Large intestine (tissue), 3 donors: ENCODE results near the gene C22orf39. TPM values are rescaled to one million over a fixed set of nuclear protein-coding genes. Genes with fewer than 3 reads are reported as not detected.
A peak's percentile ranks its signal among the peaks of the same experiment; 100 is the strongest.
"Not testable (repeated sequence)": the region's sequence is repeated elsewhere in the genome, so short reads cannot be mapped to it uniquely, and the experiment has no call there.

Source experiments
- DNase-seq, 2 donors: peaks; one replicate each; pipeline versions ENCODE4 v3.0.0 to v3.0.0-alpha.2; 2013
- H3K27ac ChIP-seq: one replicate; pipeline ENCODE4 v1.5.1; 2013; ENCODE audit warnings: low read length
- H3K27me3 ChIP-seq: 2 replicates; pipeline ENCODE4 v1.6.1; 2013; ENCODE audit warnings: low read length; ENCODE audit not compliant: control insufficient read depth, insufficient read depth
- H3K36me3 ChIP-seq: 2 replicates; pipeline ENCODE4 v1.6.1; 2013; ENCODE audit warnings: low read length; ENCODE audit not compliant: control insufficient read depth, insufficient read depth
- H3K4me1 ChIP-seq: one replicate; pipeline ENCODE4 v1.6.1; 2013; ENCODE audit warnings: low read length; ENCODE audit not compliant: control insufficient read depth, insufficient read depth
- H3K4me3 ChIP-seq: one replicate; pipeline ENCODE4 v1.5.1; 2013; ENCODE audit warnings: low read length
- H3K9me3 ChIP-seq: one replicate; pipeline ENCODE4 v1.6.1; 2013; ENCODE audit warnings: mild to moderate bottlenecking, low read depth, low read length, moderate library complexity; ENCODE audit not compliant: control insufficient read depth
- WGBS: methylation state at CpG from one replicate; pipeline ENCODE4 v1.1.5; 2013; ENCODE audit warnings: low lambda C conversion rate; ENCODE audit not compliant: insufficient coverage; 5-methylcytosine and 5-hydroxymethylcytosine counted together
- polyA plus RNA-seq: library from polyadenylated mRNA; unstranded; fragments of 120-200 nt; gene quantifications from one replicate; pipeline ENCODE4 v1.2.1, GENCODE V29; 2013

C22orf39 gene
- polyA plus RNA-seq, 1 donor, result 34.3 TPM

DNA sequence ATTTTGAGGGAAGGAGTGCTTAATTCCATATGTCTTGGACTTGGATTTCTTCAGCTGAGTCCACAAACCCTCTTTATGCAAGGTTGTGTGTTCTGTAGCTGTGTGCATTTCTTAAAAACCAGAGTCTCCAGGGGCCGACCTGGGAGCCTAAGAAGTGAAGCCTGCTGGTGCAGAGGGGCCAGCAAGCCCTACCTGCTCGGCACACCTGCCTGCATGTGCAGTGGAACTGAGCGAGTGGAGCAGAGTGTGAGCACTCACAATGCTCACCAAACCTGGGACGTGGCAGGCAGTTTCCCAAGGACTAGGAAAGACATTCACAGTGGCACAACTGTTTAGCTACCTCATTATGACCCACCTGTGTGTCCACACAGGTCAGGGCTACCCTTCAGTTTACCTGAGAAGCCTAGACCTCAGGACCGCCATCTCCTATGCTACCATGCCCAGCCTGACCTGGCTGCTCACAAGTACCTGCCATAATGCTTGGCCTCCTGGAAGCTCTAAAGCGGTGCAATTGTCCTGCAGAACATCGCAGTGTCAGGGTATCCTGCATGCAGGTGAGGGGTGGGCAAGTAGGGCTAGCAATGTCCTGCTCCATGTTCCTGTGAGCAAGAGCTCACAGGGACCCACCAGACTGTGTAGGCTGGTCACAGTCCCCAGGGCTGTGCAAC, 3.8 kb downstream of the C22orf39 start:
- H3K36me3 ChIP-seq, result peaks cover 19% of the 10 kb centered on the region
- peaks cover 12% of the 10 kb centered on the region for H3K4me1 ChIP-seq
- H3K4me3 ChIP-seq, result no peak overlapping the region
- no peaks in the 10 kb centered on the region for H3K9me3 ChIP-seq
- no peak for DNase-seq
- no CpG with 5 or more reads among the region's 7 CpGs for WGBS
- no peaks in the 10 kb centered on the region for H3K27me3 ChIP-seq
- no peak overlapping the region for H3K27ac ChIP-seq

DNA sequence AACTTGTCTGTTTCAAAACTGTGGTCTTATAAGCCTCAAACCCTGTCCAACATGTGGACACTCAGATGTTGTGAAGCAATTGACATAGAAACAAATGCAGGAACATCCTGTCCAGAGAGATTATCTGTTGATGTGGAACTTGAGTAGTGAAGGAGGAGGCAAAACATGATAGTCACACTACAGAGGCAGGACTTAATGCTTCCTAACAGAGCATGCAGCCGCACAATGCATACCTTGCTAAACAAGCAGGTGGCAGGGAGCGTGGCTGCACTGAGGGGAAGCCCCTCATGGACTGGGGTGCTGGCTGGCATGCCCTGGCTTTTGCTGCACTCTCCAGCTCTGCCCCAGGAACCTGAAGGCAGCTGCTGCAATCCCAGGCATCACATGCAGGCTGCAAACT, 5.3 kb downstream of the C22orf39 start:
- Histone ChIP-seq H3K4me1 (peaks cover 7% of the 10 kb centered on the region), H3K9me3 (no peaks in the 10 kb centered on the region), H3K27ac (no peak overlapping the region), H3K36me3 (peaks cover 20% of the 10 kb centered on the region), H3K4me3 (no peak overlapping the region), H3K27me3 (no peaks in the 10 kb centered on the region)
- no CpG with 5 or more reads among the region's 2 CpGs for WGBS
- no peak for DNase-seq

DNA sequence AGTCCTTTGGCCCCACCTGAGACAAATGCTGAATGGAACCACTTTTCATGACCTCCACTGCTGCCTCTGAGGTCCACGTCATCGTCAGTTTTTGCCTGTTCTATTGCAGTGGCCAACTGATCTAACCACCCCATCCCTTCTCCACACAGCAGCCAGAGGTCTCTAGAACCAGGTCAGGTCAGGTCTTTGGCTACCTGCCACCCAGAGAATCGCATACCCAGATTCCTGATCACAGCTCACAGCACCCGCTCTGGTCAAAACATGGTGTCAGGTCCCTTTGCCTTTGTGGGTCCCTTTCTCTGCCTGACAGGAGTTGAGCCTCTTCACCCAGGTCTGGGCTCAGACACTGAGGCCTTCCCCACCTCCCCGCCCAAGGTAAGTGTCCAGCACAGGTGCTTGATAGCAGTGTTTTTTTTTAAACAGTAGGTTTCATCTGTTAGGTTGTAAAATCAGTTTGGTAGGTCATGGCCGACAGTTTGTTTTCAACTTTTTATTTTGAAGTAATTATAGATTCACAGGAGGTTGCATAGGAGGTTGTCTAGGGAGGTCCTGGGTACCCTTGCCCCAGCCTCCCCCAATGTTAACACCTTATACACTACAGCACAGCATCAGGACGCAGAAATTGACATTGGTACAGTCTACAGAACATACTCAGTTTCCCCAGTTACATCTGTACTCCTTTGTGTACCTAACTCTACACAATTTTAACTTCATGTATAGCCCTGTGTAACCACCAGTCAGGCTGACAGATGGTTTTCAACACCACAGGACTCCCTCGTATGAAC, 6.9 kb downstream of the C22orf39 start:
- WGBS, result 100% methylated on average over 2 of the region's 8 CpGs
- H3K9me3 ChIP-seq, result no peaks in the 10 kb centered on the region
- H3K4me1 ChIP-seq, result no peaks in the 10 kb centered on the region
- no peaks in the 10 kb centered on the region for H3K27me3 ChIP-seq
- peaks cover 26% of the 10 kb centered on the region for H3K36me3 ChIP-seq
- no peak for DNase-seq
- H3K27ac ChIP-seq, result no peak overlapping the region
- no peak overlapping the region for H3K4me3 ChIP-seq

DNA sequence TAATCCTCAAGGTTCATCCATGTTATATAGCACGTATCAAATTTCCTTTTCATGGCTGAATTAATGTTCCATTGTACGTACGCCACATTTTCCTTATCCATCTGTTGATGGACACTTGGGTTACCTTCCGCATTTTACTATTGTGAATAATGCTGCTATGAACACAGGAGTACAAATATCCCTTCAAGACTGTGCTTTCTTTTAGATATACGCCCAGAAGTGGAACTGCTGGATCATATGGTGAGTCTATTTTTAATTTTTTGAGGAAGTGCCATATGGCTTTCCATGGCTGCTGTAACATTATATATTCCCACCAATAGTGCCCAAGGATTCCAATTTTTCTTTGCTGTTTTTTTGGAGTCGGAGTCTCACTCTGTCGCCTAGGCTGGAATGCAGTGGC, 9.2 kb downstream of the C22orf39 start:
- H3K9me3 ChIP-seq, result no peaks in the 10 kb centered on the region
- WGBS, result 100% methylated on average over 3 of the region's 7 CpGs
- H3K27ac ChIP-seq, result no peak overlapping the region
- no peaks in the 10 kb centered on the region for H3K4me1 ChIP-seq
- H3K27me3 ChIP-seq, result no peaks in the 10 kb centered on the region
- no peak overlapping the region for H3K4me3 ChIP-seq
- H3K36me3 ChIP-seq, result peaks cover 24% of the 10 kb centered on the region
- no peak for DNase-seq

DNA sequence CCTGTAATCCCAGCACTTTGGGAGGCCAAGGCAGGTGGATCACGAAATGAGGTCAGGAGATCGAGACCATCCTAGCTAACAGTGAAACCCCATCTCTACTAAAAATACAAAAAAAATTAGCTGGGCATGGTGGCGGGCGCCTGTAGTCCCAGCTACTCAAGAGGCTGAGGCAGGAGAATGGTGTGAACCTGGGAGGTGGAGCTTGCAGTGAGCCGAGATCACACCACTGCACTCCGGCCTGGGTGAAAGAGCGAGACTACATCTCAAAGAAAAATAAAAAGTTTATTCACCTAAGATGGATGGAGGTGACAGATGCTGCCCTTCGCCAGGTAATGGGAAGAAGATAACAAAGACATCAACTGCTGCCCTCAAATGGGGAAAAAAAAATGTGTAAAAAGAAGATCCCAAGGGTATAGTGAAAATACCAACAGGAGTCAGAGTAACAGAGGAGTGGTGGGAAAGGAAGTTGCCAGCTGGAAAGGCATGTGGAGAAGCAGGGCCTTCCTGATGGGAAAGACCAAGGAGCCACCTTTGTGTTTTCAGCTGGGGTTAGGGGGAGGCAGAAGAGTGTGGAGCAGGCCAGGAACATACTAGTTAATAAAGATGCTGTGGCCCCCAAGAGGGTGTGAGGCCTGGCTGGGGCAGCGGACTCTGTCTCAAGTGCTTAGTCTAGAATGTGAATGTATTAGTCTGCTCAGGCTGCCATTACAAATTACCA, 10.9 kb downstream of the C22orf39 start:
- peaks cover 19% of the 10 kb centered on the region for H3K36me3 ChIP-seq

DNA sequence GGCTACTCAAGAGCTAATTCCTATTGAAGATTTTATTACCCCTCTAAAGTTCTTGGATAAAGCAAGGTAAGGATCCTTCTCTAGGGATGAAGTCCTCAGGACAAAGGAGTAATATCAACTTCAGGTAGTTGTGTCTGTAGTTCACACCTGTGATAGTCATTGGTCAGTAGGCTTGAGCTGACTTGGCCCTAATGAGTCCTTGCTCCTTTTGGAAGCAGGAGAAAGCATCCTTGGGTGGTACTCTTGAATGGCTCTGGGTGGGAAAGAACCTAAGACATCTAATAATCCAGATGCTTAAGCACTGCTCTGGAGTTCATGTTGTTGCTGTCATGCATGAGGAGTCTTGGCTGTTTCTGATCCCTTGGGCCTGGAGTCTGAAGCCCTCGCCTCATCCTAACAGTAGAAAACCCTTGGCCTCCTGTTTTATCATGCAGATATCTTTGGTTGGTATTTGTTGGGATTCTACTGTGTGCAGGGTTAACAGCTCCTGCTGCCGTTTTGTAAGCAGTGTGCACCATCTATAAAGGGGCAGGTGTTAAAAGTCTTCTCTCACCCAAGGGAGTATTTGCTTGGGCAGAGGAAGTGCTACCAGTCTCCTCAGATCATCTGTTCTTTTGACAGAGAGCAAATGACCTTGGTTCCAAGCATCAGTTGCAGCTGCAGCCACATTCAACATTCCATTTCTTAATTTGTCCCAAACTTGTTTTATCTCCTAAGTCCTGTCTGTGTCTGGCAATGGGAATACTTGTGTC, 12.5 kb downstream of the C22orf39 start:
- Histone ChIP-seq H3K36me3 (peaks cover 19% of the 10 kb centered on the region), H3K4me1 (no peaks in the 10 kb centered on the region), H3K27me3 (no peaks in the 10 kb centered on the region), H3K9me3 (no peaks in the 10 kb centered on the region), H3K27ac (no peak overlapping the region), H3K4me3 (no peak overlapping the region)
- DNase-seq, result no peak
- no CpG with 5 or more reads among the region's 2 CpGs for WGBS

More for the DNA sequence above, 10.9 kb downstream of the C22orf39 start:
- not testable (repeated sequence) for H3K27me3 ChIP-seq, H3K4me1 ChIP-seq, DNase-seq, H3K9me3 ChIP-seq, H3K27ac ChIP-seq, H3K4me3 ChIP-seq
- WGBS, result 100% methylated on average over 1 of the region's 9 CpGs

DNA sequence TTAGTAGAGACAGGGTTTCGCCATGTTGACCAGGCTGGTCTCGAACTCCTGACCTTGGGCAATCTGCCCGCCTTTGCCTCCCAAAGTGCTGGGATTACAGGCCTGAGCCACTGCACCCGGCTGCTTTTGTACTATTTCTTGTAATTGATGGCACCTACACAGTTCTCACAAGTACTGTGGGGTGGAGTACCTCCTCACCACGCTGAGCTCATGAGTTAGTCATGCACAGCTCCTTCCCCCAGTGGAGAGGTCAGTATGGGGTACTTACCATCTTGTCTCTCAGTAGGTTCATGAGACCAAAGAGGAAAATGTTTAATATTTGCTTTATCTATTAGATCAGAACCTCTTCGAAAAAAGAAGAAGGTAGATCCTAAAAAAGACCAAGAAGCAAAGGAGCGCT, 13.1 kb downstream of the C22orf39 start:
- no peak overlapping the region for H3K4me3 ChIP-seq
- H3K4me1 ChIP-seq, result peaks cover 3% of the 10 kb centered on the region
- WGBS, result 100% methylated on average over 2 of the region's 7 CpGs
- no peaks in the 10 kb centered on the region for H3K9me3 ChIP-seq
- no peaks in the 10 kb centered on the region for H3K27me3 ChIP-seq
- peaks cover 19% of the 10 kb centered on the region for H3K36me3 ChIP-seq
- H3K27ac ChIP-seq, result no peak overlapping the region
- no peak for DNase-seq

DNA sequence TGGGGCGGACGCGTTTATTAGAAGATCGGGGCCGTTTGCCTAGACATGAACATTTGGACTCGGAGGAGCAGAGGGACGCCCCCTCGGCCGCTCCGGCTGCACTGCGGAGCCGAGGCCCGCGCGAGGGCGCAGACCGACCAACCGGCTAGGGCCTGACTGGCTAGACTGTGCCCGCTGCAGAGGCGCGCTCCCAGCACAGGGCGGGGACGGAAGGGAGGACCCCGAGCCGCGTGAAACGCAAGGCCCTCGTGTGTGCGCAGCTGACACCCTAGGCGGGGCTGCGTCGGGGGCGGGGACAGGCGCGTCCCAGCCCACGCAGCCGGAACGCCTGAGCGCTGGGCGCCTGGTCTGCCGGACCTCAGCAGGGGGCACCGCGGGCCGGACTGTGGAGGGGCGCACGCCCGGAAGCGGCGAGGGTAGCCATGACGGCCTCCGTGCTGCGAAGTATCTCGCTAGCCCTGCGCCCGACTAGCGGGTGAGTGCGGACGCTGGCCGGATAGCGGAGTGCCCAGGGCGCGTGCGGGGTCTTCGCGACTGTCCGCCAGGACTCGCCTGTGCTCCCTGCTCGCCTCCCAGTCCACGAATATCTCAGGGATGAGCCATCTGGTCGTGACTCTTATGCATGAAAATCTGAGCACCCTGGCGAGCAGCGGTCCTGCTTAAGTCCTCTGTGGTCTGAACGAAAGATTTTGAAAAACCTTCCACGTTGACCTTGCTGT, 15.2 kb downstream of the C22orf39 start, which contains the start of gene MRPL40:
Gene MRPL40, plus strand, starts transcription at position 413 of the 719 bp plus-strand sequence. Its CDS starts 10 bp downstream, at position 423.
- Histone ChIP-seq H3K9me3 (no peaks in the 10 kb centered on the region), H3K36me3 (peaks cover 19% of the 10 kb centered on the region), H3K27ac (peak within 1 kb of the TSS; percentile 99), H3K4me1 (peaks cover 19% of the 10 kb centered on the region), H3K4me3 (peak within 1 kb of the TSS; percentile 95), H3K27me3 (no peaks in the 10 kb centered on the region)
- WGBS, result no CpG with 5 or more reads among the region's 74 CpGs
- DNase-seq, result peak; percentile 95 to 96

DNA sequence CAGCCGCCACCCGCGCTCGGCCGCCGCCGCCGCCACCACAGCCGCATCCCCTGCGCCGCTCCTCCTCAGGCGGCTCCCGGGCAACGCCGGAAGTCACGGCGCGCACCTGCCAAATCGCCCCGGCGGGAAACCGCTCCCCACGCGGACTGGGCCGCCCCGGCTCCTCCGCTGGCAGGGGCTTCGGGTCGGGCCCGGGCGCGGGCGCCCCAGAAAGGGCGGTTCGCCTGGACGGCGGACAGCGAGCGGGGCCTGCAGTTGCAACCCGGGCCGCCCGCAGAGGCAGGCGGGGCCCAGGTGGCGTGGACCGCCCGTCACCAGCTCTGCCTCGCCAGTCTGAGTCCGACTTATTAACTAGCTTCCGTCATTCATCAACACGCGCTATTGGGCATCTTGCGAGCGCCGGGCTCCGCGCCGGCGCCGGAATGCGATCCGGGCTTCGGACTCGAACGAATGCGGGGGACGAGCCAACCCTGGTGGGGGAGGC, 15.8 kb downstream of the C22orf39 start, which contains the start of gene HIRA:
Gene HIRA, minus strand, starts transcription at position 85 of the 484 bp plus-strand sequence. CDS start 257 bp downstream, outside the sequence.
- Histone ChIP-seq H3K4me3 (peak within 1 kb of the TSS; percentile 95), H3K4me1 (peaks cover 21% of the 10 kb centered on the region), H3K9me3 (no peaks in the 10 kb centered on the region), H3K36me3 (peaks cover 14% of the 10 kb centered on the region), H3K27me3 (no peaks in the 10 kb centered on the region), H3K27ac (peak within 1 kb of the TSS; percentile 99)
- DNase-seq, result peak; percentile 54 to 86
- WGBS, result no CpG with 5 or more reads among the region's 66 CpGs
